CD4-positive, alpha-beta T cell treated with Interleukin-4 for 4 hours (primary cell): ENCODE measurements around the gene ACIN1.

ENCODE experiments used
- DNase-seq: peaks from one replicate; pipeline ENCODE4 v3.0.0-alpha.2; 2020

The ACIN1 gene

GRCh38 chr14:23009939-23010726, 84.8 kb downstream of the ACIN1 start, which contains the start of gene C14orf93:
Gene C14orf93 (minus strand): TSS chr14:23010143. CDS start chr14:22999023, 11,120 bp downstream.
- peak; percentile 68 for DNase-seq

GRCh38 chr14:23009483-23009938, 85.4 kb downstream of the ACIN1 start:
- DNase-seq: no peak

GRCh38 chr14:23008831-23009230, 86.1 kb downstream of the ACIN1 start:
- DNase-seq: no peak
